ENCODE measurements around the gene OPN1SW. TPM values are rescaled to one million over a fixed set of nuclear protein-coding genes. Genes with fewer than 3 reads are reported as not detected.

Gene OPN1SW
- total RNA-seq, 2 donors from 2014 or later, result not detected

DNA sequence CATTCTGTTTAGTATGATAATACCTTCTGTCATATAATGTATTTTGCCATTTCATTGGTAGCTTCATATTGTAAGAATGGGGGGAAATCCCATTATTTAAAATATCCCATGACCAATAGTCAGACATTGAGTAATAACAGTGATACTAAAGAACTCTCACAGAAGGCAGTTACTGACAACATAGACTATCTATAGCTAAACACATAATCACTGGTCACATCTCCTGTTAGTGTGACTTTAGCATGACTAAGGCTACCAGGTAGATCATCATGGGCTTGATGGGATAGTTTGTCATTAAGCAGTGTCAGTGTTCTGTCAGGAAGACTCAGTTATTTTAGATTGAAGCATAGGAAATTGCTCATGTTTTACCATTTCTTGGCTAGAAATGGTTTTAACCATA lies 16.4 kb downstream of the OPN1SW start:
- peak; percentile 77 for ATAC-seq (replicated peaks)
- Mint-ChIP-seq H3K4me3 (no peak overlapping the region), H3K27me3 (no peaks in the 10 kb centered on the region), H3K4me1 (no peaks in the 10 kb centered on the region), H3K9me3 (no peaks in the 10 kb centered on the region), H3K36me3 (ENCODE audit: low read depth) (peaks cover 97% of the 10 kb centered on the region), H3K27ac (no peak overlapping the region)

GRCh38 chr7:128758553-128758952 lies 17.0 kb downstream of the OPN1SW start:
- no peak overlapping the region for H3K4me3 Mint-ChIP-seq
- ATAC-seq (replicated peaks), result no peak
- no peaks in the 10 kb centered on the region for H3K27me3 Mint-ChIP-seq
- no peaks in the 10 kb centered on the region for H3K9me3 Mint-ChIP-seq
- no peak overlapping the region for H3K27ac Mint-ChIP-seq
- no peaks in the 10 kb centered on the region for H3K4me1 Mint-ChIP-seq
- H3K36me3 Mint-ChIP-seq (ENCODE audit: low read depth), result peaks cover 97% of the 10 kb centered on the region

DNA sequence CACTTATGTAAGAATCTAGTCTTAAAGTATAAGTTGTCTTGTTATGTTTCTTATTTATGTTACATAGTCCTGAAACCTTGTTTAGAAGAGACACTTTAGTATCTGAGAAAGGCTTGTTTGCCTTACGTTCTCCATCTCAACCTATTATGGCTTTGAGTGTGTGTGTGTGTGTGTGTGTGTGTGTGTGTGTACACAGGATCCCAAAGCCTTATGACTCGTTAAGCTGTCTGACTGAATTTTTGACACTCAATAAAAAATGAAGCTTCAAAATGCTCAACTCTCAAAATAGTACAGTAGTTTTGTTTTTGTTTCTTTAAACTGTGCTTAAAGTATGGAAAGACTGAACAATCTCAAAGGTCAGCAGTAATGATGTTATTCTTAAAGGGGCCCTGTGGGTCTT lies 18.4 kb downstream of the OPN1SW start:
- no peak for ATAC-seq (replicated peaks)
- H3K27ac Mint-ChIP-seq, result no peak overlapping the region
- no peak overlapping the region for H3K4me3 Mint-ChIP-seq
- H3K4me1 Mint-ChIP-seq, result no peaks in the 10 kb centered on the region
- no peaks in the 10 kb centered on the region for H3K9me3 Mint-ChIP-seq
- peaks cover 99% of the 10 kb centered on the region for H3K36me3 Mint-ChIP-seq (ENCODE audit: low read depth)
- no peaks in the 10 kb centered on the region for H3K27me3 Mint-ChIP-seq

DNA sequence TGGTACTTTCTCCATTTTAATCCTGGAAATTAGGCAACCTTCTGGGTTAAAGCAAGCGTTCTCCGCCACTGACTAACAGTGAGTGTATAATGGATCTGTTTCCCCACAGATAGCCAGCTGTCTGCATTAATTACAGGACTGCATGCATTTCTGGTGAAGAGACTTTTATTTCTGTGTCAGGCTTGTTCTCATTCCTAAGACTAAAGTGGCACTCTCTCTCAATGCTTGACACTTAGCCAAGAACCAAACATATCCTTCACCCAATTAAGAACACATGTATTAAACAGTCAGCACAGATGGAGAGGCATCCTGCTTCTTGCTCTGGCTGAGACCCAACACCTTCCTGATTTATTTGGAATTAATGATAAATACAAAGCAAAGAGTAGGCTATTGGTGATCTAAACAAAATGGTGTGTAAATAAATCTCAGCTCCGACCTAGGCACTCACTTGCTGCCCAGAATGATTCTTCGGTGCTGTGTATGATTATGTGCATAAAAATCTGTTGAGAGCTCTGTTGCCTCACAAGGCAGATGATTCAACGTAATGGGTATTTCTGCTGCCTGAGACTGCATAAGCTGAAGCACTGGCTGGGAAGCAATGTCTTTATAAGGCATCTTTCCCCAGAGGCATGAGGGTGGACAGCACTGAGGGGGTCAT lies 19.6 kb downstream of the OPN1SW start:
- ATAC-seq (replicated peaks), result no peak
- Mint-ChIP-seq H3K36me3 (ENCODE audit: low read depth) (peaks cover 97% of the 10 kb centered on the region), H3K27ac (no peak overlapping the region), H3K9me3 (no peaks in the 10 kb centered on the region), H3K4me3 (no peak overlapping the region), H3K4me1 (no peaks in the 10 kb centered on the region), H3K27me3 (no peaks in the 10 kb centered on the region)

- Mint-ChIP-seq H3K27ac (no peak overlapping the region), H3K36me3 (ENCODE audit: low read depth) (peaks cover 97% of the 10 kb centered on the region), H3K9me3 (no peaks in the 10 kb centered on the region), H3K4me3 (no peak overlapping the region), H3K4me1 (no peaks in the 10 kb centered on the region), H3K27me3 (no peaks in the 10 kb centered on the region)
- no peak for ATAC-seq (replicated peaks)
Observed at GRCh38 chr7:128755075-128755818, 20.3 kb downstream of the OPN1SW start.

DNA sequence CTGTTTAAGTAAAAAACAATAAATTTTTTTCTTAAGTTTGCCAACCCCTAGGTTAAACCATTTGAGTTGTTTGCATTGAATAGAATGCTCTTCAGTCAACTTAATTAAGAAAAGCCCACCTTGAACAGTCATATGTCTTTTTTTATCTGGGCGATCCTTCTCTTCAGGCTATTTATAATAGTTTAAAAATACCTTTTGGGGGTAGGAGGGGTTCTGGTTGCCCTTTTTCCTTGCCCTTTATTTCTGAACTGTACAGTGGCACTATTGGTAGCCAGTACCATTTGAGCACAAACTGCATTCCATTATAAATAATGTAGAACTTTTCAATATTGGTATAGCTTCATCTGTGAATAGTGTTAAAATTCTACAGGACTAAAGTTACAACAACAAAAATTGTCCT lies 23.3 kb downstream of the OPN1SW start:
- ATAC-seq (replicated peaks), result no peak
- H3K4me1 Mint-ChIP-seq, result no peaks in the 10 kb centered on the region
- no peak overlapping the region for H3K27ac Mint-ChIP-seq
- H3K9me3 Mint-ChIP-seq, result no peaks in the 10 kb centered on the region
- peaks cover 97% of the 10 kb centered on the region for H3K36me3 Mint-ChIP-seq (ENCODE audit: low read depth)
- H3K27me3 Mint-ChIP-seq, result no peaks in the 10 kb centered on the region
- H3K4me3 Mint-ChIP-seq, result no peak overlapping the region

- no peaks in the 10 kb centered on the region for H3K27me3 Mint-ChIP-seq
- H3K4me1 Mint-ChIP-seq, result peaks cover 8% of the 10 kb centered on the region
- H3K4me3 Mint-ChIP-seq, result no peak overlapping the region
- ATAC-seq (replicated peaks), result no peak
- H3K9me3 Mint-ChIP-seq, result no peaks in the 10 kb centered on the region
- peaks cover 67% of the 10 kb centered on the region for H3K36me3 Mint-ChIP-seq (ENCODE audit: low read depth)
- no peak overlapping the region for H3K27ac Mint-ChIP-seq
Observed at GRCh38 chr7:128747327-128748079, 28.1 kb downstream of the OPN1SW start.

DNA sequence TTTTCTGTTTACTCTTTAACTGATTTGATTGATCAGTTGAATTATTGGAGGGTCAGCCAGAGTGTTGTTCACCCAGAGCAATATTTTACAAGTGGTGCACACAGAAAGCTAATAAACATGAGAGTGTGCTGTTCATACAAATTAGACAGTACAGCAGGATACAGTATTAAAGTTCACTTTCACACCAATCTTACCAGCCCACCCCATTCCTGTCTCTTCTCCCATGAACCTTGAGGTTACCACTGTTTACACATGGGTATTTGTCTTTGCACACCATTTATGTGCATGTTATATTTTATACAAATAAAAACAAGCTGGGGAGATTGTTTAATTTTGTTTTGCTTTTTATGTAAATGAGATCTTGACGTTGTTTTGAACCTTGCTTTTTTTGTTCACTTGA lies 29.9 kb downstream of the OPN1SW start:
- Mint-ChIP-seq H3K27me3 (no peaks in the 10 kb centered on the region), H3K27ac (no peak overlapping the region), H3K36me3 (ENCODE audit: low read depth) (peaks cover 55% of the 10 kb centered on the region), H3K4me3 (no peak overlapping the region), H3K4me1 (peaks cover 20% of the 10 kb centered on the region), H3K9me3 (no peaks in the 10 kb centered on the region)
- ATAC-seq (replicated peaks), result no peak

DNA sequence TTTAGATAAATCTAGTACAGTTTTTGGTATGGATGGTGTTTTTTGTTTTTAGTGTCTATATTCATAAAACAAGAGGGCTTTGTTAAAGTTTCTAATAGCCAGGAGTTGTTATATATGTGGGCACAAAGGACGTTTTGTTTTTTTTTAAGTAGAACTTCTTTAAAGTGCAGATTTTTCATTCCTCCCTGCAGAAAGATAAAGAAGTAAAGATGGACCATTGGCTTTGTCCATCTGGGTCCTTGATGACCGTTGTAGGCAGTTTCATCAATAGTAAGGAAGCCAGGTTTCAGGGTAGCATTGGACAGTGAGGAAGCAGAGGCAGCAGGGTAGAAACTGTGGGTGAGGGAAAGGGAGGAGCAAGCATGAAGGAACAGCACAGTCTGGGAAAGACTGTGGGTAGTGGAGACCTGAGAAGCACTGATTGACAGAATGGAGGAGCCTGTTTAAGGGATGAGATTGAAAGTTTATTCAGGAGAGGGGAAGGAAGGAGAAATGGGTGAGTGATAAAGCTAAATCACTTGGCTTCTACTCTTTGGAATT lies 31.2 kb downstream of the OPN1SW start:
- Mint-ChIP-seq H3K36me3 (ENCODE audit: low read depth) (peaks cover 48% of the 10 kb centered on the region), H3K4me1 (peaks cover 20% of the 10 kb centered on the region), H3K27me3 (no peaks in the 10 kb centered on the region), H3K4me3 (no peak overlapping the region), H3K27ac (peak overlapping the region; percentile 70), H3K9me3 (no peaks in the 10 kb centered on the region)
- no peak for ATAC-seq (replicated peaks)

GRCh38 chr7:128743112-128743772 lies 32.4 kb downstream of the OPN1SW start:
- ATAC-seq (replicated peaks), result no peak
- Mint-ChIP-seq H3K36me3 (ENCODE audit: low read depth) (peaks cover 40% of the 10 kb centered on the region), H3K4me1 (peaks cover 24% of the 10 kb centered on the region), H3K27me3 (no peaks in the 10 kb centered on the region), H3K27ac (no peak overlapping the region), H3K9me3 (no peaks in the 10 kb centered on the region), H3K4me3 (no peak overlapping the region)

GRCh38 chr7:128742206-128742605 lies 33.4 kb downstream of the OPN1SW start:
- peaks cover 24% of the 10 kb centered on the region for H3K4me1 Mint-ChIP-seq
- no peaks in the 10 kb centered on the region for H3K27me3 Mint-ChIP-seq

DNA sequence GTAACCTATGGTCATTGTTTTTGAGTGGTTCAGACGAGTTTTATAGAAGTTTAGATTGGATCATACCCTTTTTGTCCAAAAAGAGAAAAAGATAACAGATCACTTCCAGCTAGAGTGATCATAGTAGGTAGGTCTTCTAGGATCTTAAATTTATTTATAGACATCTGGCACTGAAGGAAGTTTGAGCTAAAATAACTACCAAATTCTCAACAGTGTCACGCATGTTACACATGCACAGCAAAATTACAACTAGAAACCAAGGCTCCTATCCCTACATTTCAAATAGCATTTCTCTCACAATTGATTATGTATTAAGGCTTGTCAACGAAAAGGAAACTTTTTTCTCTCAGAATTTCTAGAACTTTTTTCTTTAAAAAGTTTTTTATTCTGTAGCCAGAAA lies 34.1 kb downstream of the OPN1SW start:
- no peak for ATAC-seq (replicated peaks)
- H3K27me3 Mint-ChIP-seq, result no peaks in the 10 kb centered on the region
- H3K4me3 Mint-ChIP-seq, result peak overlapping the region; percentile 93
- H3K9me3 Mint-ChIP-seq, result no peaks in the 10 kb centered on the region
- H3K36me3 Mint-ChIP-seq (ENCODE audit: low read depth), result peaks cover 24% of the 10 kb centered on the region
- H3K4me1 Mint-ChIP-seq, result peaks cover 24% of the 10 kb centered on the region
- no peak overlapping the region for H3K27ac Mint-ChIP-seq

More at GRCh38 chr7:128742206-128742605, 33.4 kb downstream of the OPN1SW start:
- peaks cover 29% of the 10 kb centered on the region for H3K36me3 Mint-ChIP-seq (ENCODE audit: low read depth)
- H3K27ac Mint-ChIP-seq, result no peak overlapping the region
- no peak for ATAC-seq (replicated peaks)
- H3K4me3 Mint-ChIP-seq, result no peak overlapping the region
- no peaks in the 10 kb centered on the region for H3K9me3 Mint-ChIP-seq

- H3K27ac Mint-ChIP-seq, result no peak overlapping the region
- H3K9me3 Mint-ChIP-seq, result no peaks in the 10 kb centered on the region
- H3K4me3 Mint-ChIP-seq, result peak overlapping the region; percentile 93
- peaks cover 24% of the 10 kb centered on the region for H3K36me3 Mint-ChIP-seq (ENCODE audit: low read depth)
- ATAC-seq (replicated peaks), result no peak
- peaks cover 24% of the 10 kb centered on the region for H3K4me1 Mint-ChIP-seq
- H3K27me3 Mint-ChIP-seq, result no peaks in the 10 kb centered on the region
Observed at GRCh38 chr7:128740996-128741395, 34.6 kb downstream of the OPN1SW start.

DNA sequence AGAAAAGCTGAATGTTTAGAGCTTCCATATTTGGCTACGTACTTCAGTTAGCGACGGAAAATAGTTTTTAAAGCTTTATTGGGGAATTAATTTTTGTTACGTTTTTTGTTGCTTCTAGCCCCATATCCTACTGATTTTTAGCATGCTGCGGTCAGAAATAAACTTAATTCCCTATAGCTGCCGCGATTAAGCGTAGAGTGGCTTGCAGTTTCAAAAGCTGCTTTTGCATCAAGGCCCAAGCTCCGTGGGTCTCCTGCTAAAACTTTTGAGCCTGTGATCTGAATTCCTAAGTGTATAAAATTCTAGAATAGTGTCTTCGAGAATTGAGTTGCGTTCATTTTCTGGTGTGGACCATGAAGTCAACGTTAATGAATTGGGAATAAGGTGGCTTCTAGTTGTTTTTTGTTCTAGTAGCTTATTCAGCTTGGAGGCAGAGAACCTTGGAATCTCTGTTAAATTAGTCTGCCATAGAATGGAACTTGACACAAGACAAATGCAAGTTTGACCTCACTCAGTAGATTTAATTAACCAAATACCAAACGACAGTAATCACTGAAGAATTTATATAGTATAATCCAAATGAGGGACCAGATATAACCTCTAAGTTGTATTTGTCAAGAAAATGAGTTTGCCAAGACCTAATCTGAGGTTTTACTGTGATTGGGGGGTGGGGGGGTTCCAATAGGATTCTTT lies 35.5 kb downstream of the OPN1SW start:
- H3K27me3 Mint-ChIP-seq, result peaks cover 1% of the 10 kb centered on the region
- peaks cover 24% of the 10 kb centered on the region for H3K36me3 Mint-ChIP-seq (ENCODE audit: low read depth)
- H3K4me1 Mint-ChIP-seq, result peaks cover 24% of the 10 kb centered on the region
- H3K9me3 Mint-ChIP-seq, result no peaks in the 10 kb centered on the region
- no peak for ATAC-seq (replicated peaks)
- H3K4me3 Mint-ChIP-seq, result peak overlapping the region; percentile 93
- H3K27ac Mint-ChIP-seq, result peak overlapping the region; percentile 93

Data from activated T-helper 17 cell treated with anti-CD3 and anti-CD28 coated beads, Interleukin-2, amount 50 U/mL, for 72 hours (primary cell).